Measurements from ENCODE around the gene IL18R1. TPM values are rescaled to one million over a fixed set of nuclear protein-coding genes. Genes with fewer than 3 reads are reported as not detected.

The IL18R1 gene
- total RNA-seq, 1 donor from 2014 or later = not detected

GRCh38 chr2:102331311-102331980 lies 24.1 kb upstream of the IL18R1 start:
- Mint-ChIP-seq H3K27ac (ENCODE audit: unreplicated experiment) (no peak overlapping the region), H3K4me3 (no peak overlapping the region), H3K9me3 (peaks cover 6% of the 10 kb centered on the region), H3K36me3 (ENCODE audit: low read depth) (no peaks in the 10 kb centered on the region), H3K27me3 (ENCODE audit: low read depth) (peaks cover 10% of the 10 kb centered on the region), H3K4me1 (no peaks in the 10 kb centered on the region)
- TF ChIP-seq CTCF (conservative IDR thresholded peaks at IDR 0.05) = no peak
- DNase-seq (ENCODE audit: low read depth, low spot score) = no peak

GRCh38 chr2:102334486-102334885 lies 21.1 kb upstream of the IL18R1 start:
- TF ChIP-seq CTCF (conservative IDR thresholded peaks at IDR 0.05) = no peak
- Mint-ChIP-seq H3K4me1 (no peaks in the 10 kb centered on the region), H3K27me3 (ENCODE audit: low read depth) (no peaks in the 10 kb centered on the region), H3K4me3 (no peak overlapping the region), H3K27ac (ENCODE audit: unreplicated experiment) (no peak overlapping the region), H3K36me3 (ENCODE audit: low read depth) (no peaks in the 10 kb centered on the region), H3K9me3 (peaks cover 6% of the 10 kb centered on the region)
- no peak for DNase-seq (ENCODE audit: low read depth, low spot score)

- DNase-seq (ENCODE audit: low read depth, low spot score) = no peak
- Mint-ChIP-seq H3K36me3 (ENCODE audit: low read depth) (no peaks in the 10 kb centered on the region), H3K4me3 (no peak overlapping the region), H3K27me3 (ENCODE audit: low read depth) (peaks cover 3% of the 10 kb centered on the region), H3K27ac (ENCODE audit: unreplicated experiment) (no peak overlapping the region), H3K9me3 (peaks cover 6% of the 10 kb centered on the region), H3K4me1 (no peaks in the 10 kb centered on the region)
- no peak for TF ChIP-seq CTCF (conservative IDR thresholded peaks at IDR 0.05)
Measured at GRCh38 chr2:102335871-102336366, 19.7 kb upstream of the IL18R1 start.

- no peaks in the 10 kb centered on the region for H3K36me3 Mint-ChIP-seq (ENCODE audit: low read depth)
- peaks cover 6% of the 10 kb centered on the region for H3K9me3 Mint-ChIP-seq
- TF ChIP-seq CTCF (conservative IDR thresholded peaks at IDR 0.05) = no peak
- no peak for DNase-seq (ENCODE audit: low read depth, low spot score)
- no peak overlapping the region for H3K4me3 Mint-ChIP-seq
- peaks cover 3% of the 10 kb centered on the region for H3K27me3 Mint-ChIP-seq (ENCODE audit: low read depth)
- H3K27ac Mint-ChIP-seq (ENCODE audit: unreplicated experiment) = no peak overlapping the region
- H3K4me1 Mint-ChIP-seq = no peaks in the 10 kb centered on the region
Measured at GRCh38 chr2:102336502-102336945, 19.1 kb upstream of the IL18R1 start.

GRCh38 chr2:102337012-102337411 lies 18.6 kb upstream of the IL18R1 start:
- DNase-seq (ENCODE audit: low read depth, low spot score) = no peak
- Mint-ChIP-seq H3K4me3 (no peak overlapping the region), H3K27me3 (ENCODE audit: low read depth) (peaks cover 3% of the 10 kb centered on the region), H3K9me3 (peaks cover 6% of the 10 kb centered on the region), H3K27ac (ENCODE audit: unreplicated experiment) (no peak overlapping the region), H3K4me1 (no peaks in the 10 kb centered on the region), H3K36me3 (ENCODE audit: low read depth) (no peaks in the 10 kb centered on the region)
- TF ChIP-seq CTCF (conservative IDR thresholded peaks at IDR 0.05) = no peak
